HG03460 (cell line): ENCODE data around the gene ESR2.
"Not testable (repeated sequence)": the region's sequence is repeated elsewhere in the genome, so short reads cannot be mapped to it uniquely, and the experiment has no call there.

Experiments
- ATAC-seq: cut with Tn5 transposase; IDR thresholded peaks from one replicate; pipeline ENCODE4 v1.9.1; 2021; ENCODE audit not compliant: unreplicated experiment

Gene ESR2

DNA sequence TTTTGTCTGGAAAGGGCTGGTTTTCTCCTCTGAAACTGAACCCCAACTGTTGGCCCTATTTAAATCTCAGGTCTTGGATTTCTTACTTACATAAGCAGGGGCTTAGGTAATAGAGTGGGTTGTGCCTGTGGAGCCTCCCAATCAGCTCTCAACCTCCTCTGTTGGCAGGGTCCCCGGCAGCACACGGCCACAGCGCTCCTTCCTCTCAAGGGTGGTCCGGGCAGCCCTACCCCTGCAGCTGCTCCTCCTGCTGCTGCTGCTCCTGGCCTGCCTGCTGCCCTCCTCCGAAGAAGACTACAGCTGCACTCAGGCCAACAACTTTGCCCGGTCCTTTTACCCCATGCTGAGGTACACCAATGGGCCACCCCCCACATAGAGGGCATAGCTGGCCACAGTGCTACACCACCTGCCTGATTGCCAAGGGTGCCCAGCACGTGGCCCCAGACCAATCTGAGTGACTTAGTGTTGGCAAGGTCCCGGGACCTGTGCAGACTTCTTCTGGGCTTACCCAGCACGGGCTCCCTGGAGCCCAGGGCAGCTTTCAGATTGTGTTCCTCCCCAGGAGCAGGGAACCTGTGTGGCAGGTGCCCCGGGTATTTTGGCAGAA lies 68.9 kb downstream of the ESR2 start:
- ATAC-seq: no peak

DNA sequence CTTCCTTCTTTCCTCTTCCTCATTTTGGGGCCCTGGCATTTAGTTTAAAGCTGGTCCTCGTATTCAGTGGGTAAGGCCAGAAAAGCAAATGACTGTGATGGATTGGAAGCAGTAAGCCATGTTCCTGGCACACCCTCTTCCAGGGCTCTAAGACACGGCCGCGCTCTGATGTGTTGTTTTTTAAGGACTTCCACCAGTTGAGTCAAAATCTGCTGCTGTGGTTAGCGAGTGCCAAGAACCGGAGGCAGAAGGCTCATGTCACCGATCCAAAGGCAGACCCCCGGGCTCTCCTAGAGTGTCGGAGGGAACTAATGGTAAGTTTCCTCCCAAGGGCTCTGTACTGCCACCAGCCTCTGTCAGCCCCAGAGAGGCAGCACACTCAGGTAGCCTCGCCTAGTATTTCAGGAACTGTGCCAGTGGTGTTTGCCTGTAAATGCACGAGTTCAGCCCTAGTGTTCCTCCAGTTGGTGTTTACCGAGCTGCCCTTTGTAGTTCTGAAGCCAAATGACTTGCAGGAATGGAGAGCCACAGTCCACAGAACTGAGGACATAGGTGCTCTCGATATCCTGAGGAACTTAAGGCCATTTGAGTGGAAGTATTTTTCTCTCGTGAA lies 72.7 kb downstream of the ESR2 start:
- ATAC-seq: no peak

DNA sequence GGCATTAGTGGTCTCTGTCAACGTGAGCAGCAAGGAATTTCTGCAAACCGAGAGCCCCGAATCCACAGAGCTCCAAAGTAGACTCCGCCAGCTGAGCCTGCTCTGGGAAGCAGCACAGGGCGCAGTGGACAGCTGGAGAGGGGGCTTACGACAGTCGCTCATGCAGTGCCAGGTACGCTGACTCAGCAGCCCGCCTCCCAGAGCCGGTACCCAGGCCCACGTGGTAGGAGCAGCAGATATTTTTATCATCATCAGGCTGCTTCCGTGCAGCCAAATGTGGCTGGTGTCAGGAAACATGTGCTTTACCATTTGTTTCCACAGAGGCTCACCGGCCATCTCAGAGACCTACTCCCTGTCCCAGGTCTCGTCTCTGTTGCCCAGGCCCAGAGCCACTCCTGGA lies 73.7 kb downstream of the ESR2 start:
- no peak for ATAC-seq

DNA sequence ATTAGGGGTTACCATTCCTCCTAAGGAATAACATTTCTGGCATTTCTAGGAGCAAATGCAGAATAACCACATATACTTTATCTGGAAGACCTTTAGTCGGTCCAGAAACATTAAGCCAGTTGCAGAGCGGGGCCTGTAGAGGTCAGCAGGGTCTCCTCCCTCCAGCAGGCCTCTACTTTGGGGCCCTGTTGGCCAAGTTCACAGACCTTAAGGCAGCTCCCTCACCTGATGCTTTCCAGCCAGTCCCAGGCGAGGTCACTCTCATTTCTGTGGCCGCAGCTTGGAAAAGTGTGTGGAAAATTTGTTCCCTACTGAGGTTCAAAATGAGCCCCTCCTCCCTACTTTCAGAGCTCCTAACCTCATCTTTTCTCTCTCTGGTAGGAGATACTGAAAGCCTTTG lies 74.1 kb downstream of the ESR2 start:
- no peak for ATAC-seq

DNA sequence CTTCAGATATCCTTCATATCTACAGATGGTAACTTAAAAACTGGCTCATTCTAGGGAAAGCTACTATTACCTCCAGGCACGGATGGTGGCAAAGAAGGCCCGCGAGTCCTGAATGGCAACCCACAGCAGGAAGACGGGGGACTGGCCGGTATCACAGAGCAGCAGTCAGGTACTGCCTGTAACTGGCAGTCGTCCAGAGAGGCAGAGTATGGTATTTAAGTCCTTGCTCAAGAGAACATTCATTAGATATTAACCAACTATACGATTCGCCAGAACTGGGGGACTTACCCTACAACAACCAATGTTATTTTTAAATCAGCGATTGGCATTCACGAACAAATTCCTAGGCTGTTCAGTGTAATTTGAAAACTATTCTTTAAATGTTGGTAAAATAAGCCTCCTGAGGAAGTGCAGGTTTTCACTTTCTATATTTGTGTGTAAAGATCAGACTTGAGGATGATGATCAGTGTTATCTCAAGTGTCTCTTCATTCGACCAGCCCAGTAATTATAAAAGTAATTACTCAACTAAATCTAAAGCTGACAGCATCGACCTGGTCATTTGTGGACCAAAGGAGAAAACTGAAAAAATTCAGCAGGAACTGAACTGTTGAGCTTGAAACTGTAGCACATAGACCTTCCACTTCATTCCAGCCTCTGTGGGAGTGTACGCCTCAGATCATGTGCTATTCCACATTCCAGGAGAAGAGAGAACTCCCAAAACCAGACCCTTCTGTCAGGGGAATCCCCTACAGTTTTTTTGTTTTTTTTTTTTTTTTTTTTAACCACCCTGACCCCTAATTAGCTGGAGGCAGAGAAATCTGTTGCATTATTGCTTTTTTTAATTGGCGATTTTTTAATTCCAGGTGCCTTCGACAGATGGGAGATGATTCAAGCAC lies 75.6 kb downstream of the ESR2 start:
- no peak for ATAC-seq

DNA sequence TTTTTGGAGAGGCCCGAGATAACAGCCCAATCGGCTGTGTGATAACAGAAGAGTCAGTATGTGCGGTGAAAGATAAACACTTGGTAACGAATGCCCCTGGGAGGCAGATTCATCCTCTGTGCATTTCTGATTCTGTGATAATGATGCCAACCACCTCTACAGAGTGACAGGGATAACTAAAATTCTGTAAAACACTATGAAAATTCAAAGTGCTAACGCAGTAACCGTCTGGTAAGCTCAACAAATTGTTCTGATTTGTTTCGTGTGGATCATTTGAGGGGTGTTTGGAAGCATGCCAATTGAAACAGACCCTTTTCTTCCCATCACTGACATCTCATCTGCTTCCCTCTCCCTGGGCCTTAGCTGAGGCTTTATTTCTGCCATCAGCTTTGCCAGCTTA lies 76.3 kb downstream of the ESR2 start:
- no peak for ATAC-seq

DNA sequence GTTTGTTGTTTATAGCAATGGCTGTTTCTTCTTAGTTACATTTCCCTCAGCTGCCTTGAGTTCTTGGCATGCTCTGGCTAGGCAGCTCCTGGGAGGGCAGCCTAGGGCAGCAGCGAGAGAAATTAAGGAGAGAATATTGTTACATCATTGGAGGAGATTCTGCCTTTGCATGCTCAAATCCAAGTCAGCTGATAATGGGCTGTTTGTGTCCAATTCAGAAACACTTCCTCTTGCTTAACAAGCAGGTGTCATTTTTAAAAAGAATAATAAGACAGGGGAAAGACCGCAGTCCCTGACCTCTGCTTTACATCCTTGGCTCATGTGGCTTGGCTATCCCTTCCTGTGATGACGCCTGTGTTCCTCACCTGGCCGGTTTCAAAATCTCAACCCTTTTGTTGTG lies 76.9 kb downstream of the ESR2 start:
- no peak for ATAC-seq

DNA sequence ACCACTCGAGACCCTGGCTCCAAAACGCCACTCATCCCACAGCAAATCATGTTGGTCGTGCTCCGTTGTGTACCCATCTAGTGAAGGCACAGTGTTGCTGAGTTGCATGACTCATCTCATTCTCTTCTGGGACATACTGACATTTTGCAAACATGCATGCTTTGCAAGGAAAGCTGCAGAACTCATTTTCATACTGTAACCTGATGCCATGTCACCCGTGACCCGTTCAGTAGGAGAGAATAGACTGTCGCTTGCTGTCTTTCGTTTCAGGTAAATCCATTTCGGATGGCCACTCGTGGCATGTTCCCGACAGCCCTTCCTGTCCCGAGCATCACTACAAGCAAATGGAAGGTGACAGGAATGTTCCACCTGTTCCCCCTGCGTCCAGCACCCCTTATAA lies 78.2 kb downstream of the ESR2 start:
- ATAC-seq: no peak

DNA sequence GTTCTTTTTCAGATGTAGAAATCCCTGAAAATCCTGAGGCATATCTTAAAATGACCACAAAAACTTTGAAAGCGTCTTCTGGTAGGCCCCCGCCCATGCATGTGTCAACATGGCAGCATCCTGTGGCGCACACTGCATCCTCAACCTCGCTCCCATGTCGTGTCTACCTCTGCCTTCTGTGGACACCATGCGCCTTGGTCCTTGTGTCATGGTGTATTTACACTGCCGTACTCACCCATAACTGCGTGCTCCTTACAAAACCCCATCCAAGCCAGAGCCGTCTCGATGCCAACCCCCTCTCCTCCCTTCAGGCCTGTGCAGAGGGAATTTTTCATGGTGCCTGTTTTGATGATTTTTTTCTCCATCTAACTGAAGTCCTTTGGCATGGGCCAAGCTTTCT lies 78.9 kb downstream of the ESR2 start:
- ATAC-seq: no peak

DNA sequence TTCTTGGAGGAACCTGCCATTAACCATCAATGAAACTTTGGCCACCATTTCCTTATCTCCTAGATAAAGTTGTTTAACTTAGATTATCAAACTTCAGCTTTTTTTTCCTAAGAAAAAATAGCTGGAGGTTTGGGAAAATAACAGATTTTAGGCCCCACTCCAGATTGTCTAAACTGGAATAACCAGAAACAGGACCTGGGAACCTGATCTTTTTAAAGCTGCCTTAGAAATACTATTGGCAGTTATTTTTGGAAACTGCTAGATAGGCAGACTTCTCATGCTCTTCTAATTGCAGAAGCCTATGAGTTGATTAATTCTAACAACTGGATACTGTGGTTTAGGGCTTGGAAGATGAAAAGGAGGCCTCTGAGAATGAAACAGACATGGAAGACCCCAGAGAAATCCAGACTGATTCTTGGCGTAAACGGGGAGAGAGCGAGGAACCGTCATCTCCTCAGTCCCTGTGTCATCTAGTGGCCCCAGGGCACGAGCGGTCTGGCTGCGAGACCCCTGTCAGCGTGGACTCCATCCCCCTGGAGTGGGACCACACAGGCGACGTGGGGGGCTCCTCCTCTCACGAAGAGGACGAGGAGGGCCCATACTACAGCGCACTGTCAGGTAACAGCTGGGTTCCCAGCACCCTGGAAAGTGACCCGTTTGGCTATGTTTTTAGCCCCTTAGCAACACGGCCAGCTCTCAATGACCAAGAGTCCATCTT lies 80.2 kb downstream of the ESR2 start:
- no peak for ATAC-seq

DNA sequence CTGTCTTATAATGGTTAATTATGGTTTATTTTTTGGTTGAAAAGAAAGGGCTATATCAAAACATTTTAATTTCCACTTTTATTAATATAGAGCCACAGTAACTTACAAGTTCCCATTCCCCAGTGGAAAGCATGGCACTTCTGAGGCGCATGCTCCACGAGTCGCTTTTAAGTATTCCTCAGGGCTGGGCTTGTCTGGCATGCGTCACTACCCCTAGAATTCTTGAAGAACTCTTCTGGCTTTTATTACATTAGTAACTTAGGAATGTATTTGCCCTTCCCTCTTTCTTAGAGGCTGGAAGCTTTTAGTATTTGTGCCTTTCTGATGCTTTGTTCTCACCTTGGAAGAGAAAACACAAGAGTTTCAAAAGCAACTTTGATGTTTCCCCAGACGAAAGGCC lies 81.1 kb downstream of the ESR2 start:
- ATAC-seq: no peak

DNA sequence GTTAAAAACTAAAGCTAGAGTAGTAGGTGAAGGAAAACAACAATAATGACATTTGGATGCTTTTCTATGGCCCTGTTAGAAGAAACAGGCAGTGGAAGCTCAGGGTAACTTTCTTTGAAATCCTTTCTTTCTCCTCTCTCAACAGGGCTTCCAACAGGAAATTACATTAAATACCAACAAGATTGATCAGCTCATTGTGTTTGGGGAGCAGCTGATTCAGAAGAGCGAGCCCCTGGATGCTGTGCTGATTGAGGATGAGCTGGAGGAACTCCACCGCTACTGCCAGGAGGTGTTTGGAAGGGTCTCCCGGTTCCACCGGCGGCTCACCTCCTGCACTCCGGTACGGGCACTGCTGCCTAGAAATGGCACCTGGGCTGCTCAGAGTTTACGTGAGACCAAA lies 81.5 kb downstream of the ESR2 start:
- no peak for ATAC-seq

DNA sequence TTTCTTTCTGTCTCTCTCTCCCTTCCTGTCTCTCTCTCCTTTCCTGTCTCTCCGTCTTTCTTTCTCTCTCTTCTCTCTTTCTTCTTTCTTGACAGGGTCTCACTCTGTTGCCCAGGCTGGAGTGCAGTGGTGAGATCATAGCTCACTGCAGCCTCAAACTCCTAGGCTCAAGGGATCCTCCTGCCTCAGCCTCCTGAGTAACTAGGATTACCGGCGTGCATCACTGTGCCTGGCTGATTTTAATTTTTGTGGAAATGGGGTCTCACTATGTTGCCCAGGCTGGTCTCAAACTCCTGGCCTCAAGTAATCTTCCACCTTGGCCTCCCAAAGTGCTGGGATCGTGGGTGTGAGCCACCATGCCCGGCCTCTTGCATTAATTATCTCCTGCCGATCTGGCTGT lies 83.3 kb downstream of the ESR2 start:
- ATAC-seq: not testable (repeated sequence)

DNA sequence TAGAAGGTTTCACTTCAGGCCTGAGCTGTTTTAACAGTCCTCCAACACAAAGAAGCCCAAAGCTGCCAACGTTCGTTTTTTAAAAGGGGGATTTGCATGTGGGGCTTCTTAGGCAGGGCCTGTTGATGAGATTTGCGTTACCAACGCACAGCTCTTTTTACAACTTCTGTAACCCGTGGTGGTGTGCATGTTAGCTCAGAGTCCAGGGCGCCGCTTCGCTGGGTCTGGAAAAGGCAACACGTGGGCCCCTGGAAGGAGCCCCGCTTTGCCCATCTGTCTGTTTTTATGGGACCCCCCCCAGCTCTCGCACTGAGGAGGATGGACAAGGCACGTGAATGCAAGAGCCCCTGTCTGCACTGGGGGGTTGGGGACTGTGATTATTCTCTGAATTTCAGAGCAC lies 84.0 kb downstream of the ESR2 start:
- no peak for ATAC-seq

DNA sequence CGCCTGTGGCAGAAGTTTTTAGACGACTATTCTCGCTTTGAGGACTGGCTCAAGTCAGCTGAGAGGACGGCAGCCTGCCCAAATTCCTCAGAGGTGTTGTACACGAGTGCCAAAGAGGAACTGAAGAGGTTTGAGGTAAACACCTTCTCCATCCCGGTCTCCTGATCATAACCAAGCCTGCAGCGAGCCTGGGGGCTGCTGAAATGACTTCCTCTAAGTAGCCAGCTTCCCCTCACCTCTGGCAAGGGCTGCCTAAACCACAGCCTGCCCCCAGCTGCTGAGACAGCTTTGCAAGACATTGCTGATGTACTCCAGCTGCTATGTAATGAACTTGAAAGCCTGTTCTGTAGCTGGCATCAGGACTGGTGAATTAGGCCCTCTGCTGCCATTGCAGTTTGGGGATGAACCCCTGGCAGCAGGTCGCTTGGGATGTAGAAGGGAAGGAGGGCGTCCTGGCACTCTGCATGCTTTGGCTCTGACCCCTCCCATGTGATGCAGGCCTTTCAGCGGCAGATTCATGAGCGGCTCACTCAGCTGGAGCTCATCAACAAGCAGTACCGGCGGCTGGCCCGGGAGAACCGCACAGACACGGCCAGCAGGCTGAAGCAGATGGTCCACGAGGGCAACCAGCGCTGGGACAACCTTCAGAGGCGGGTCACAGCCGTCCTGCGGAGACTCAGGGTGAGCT lies 84.6 kb downstream of the ESR2 start:
- peak; percentile 77 for ATAC-seq

DNA sequence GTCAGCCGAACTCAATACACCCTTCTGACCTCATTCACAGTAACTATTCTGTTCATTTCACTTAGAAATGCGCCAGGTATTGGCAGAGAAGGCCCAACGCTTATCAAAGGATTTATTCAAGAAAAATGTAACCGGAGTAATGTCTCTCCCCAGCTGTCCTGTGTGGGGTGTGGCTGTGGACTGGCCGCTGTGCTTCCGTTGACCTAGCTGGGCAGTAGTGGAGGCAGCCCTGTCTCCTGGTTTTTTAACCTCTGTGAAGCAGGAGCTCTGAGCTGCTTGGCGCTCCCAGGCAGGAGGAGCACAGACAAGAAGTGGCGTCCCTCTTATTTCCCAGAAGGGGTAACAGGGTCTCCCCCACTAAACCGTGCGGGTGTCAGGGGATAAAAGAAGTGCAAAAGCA lies 85.2 kb downstream of the ESR2 start:
- no peak for ATAC-seq

DNA sequence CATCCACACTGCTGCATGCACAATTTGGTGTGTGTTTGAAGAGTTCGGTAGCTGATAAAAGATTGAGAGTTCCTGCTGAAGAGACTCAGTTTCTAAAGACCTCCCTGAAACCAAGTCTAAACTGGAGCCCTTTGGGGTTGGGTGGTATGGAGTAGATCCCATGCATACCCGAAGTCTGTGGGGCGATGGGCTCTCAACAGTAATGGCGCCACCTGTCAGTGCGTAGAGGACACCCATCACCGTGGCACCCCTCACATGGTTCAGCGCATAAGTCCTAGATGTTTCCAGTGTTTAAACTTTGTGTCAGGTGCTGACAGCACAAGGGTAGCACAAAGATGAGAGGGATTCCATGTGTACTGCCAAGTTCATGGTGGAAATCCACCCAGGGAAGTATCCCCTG lies 85.9 kb downstream of the ESR2 start:
- ATAC-seq: no peak

DNA sequence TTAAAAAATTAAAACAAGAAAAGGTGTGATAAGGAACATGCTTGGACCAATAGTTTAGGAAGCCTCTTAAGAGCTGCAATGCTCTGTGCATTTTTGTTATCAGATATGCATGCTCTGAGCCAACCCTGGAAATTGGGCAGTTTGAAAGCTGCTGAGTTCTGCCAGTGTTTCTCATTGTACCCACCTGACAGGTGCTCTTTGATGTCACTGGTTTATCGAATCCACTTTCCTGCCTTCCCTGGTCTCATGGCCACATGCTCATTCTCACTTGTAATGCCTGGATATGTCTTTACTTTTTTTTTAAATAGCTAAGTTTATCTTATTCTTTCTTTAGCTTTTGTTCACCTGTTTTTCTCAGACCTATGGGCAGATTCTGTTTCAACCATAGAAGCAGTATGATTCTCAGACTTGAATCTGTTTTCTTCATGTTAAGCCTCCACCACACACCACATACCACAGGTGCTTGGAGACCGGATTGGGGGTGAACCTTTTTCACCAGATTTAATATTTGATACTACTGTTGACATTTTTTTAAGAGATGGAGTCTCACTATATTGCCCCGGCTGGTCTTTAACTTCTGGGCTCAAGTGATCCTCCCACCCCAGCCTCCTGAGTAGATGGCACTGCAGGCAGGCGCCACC lies 90.7 kb downstream of the ESR2 start:
- ATAC-seq: no peak

DNA sequence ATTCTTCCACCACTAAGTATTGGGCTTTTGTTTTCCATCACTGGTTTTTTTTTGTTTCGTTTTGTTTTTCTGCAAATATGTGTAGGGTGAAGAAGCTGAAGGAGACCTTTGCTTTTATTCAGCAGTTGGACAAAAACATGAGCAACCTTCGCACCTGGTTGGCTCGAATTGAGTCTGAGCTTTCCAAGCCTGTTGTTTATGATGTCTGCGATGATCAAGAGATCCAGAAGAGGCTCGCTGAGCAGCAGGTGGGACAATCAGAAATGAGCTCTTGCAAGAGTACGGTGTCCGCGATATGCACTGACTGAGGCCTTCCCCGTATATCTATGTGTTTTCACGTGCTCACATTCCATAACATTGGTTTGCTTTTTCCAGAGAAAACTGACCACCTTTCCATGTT lies 91.5 kb downstream of the ESR2 start:
- ATAC-seq: no peak

DNA sequence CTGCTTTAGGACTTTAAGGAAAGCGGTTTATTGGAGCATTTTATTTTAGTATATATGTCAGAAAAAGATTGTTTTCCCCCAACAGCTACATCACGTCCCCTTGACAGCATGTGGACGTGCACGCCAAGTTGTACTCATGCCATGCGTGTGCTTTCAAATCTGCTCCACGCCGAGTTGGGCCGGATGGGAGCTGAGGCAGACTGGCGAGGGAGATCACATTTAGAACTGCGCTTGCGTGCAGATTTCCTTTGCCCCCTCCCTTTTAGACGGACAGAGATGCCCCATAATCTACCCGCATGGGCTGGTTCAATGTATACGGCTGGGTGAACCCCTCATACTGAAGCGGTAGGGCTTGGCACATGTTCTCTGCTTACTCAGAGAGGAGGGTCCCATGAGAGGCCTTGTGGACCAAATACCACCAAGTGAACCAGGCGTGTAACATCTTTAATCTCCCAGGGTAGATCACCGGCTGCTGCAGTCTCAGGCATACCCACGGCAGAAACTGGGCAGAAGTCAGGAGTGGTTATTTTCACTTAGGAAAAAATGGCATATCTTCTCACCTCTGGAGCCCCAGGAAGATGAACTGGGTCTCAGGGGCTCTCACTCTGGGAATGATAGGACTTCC lies 92.1 kb downstream of the ESR2 start:
- no peak for ATAC-seq
